Posterior cingulate gyrus (tissue), 11 donors: Measurements from ENCODE around the gene NDST1.
"Not testable (repeated sequence)": the region's sequence is repeated elsewhere in the genome, so short reads cannot be mapped to it uniquely, and the experiment has no call there.

Experiments used
- DNase-seq, 10 donors: peaks; one replicate each; pipeline versions ENCODE4 v3.0.0 to v3.0.0-alpha.2; 2020 to 2021; ENCODE audit warnings: mixed read lengths in 3 of 10
- intact Hi-C: fragments of 100-400 bp; cut with DNase I; formaldehyde crosslinking; loops from one replicate; pipeline ENCODE4 v1.15.1; 2023

The NDST1 gene

GRCh38 chr5:150505041-150505511 is 2.9 kb upstream of the NDST1 start:
- no peak for DNase-seq
- intact Hi-C loops, result no loop called here

GRCh38 chr5:150505816-150506215 is 2.1 kb upstream of the NDST1 start:
- DNase-seq, result no peak
- intact Hi-C loops, result no loop called here

DNA sequence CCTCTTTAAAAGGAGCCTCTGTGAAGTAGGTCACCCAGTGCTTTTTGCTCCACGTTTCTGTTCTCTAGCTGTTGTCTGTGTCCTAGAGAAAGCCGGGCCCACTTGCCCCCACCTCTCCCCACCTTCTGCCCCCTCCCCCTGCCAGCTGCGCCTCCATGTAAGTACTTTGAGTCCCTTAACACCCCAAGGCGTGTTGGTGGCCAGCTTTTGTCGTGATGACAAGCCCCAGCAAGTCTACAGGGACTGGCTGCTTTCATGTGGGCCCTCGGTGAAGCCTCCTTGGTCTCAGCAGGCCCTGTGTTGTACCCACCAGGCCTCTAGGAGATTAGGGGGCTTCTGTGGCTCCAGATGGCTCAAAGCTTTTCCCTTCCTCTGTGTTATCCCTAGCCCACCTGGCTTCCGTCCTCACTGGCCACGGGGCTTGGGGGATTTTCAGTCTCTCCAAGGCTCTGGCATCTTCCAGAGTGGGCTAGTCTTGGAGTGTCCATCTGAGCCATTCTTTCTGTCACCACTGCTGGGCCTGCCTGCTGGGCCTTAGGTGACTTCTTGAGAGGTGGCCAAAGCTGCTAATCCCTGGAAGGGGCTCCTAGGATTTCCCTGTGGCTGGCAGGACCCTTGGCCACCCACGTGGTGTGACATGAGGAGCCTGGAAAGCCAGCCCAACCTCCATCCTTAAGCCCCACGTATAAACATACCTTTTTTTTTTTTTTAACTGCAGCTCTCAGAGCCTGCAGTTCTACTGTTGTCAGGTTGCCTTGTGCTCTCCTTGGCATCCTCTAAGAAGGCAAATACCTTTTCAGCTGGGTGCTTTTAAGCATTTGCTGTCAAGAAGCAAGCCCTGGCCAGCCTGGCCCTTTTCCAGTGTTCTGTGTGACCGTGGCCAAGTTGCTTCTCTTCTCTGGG is 1.1 kb upstream of the NDST1 start:
- no peak for DNase-seq
- intact Hi-C loops, result no loop called here

- DNase-seq, result no peak
- intact Hi-C loops, result no loop called here
These were observed 328 bp downstream of the NDST1 start for GRCh38 chr5:150508277-150508640.

GRCh38 chr5:150508828-150509227 is 897 bp downstream of the NDST1 start:
- DNase-seq, result no peak
- intact Hi-C loops, result no loop called here

DNA sequence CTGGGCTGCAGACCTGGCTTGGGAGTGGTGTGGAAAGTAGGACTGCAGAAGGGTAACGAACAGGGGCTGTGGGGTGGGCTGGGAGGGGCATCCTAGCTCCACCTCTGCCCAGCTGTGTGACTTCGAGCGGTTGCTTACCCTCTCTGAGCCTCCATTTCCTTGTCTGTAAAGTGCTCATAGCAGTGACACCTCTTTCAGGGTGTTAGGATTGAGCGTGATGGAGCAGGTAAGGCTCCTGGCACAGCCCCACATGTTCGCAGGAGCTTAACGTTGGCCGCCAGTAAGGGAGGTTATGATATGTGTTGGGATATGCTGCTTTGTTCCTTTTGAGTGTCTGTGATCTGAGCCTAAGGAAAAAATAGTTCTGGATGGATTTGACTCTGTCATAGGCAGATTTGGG is 2.1 kb downstream of the NDST1 start:
- no peak for DNase-seq
- intact Hi-C loops, result no loop called here

- intact Hi-C loops, result no loop called here
- DNase-seq, result no peak
These were observed 2.7 kb downstream of the NDST1 start for GRCh38 chr5:150510460-150511263.

- peak in 1 of 10 donors; percentile 87 for DNase-seq
- intact Hi-C loops, result no loop called here
These were observed 3.8 kb downstream of the NDST1 start for GRCh38 chr5:150511578-150512367.

- intact Hi-C loops, result no loop called here
- no peak for DNase-seq
These were observed 4.4 kb downstream of the NDST1 start for GRCh38 chr5:150512368-150512747.

DNA sequence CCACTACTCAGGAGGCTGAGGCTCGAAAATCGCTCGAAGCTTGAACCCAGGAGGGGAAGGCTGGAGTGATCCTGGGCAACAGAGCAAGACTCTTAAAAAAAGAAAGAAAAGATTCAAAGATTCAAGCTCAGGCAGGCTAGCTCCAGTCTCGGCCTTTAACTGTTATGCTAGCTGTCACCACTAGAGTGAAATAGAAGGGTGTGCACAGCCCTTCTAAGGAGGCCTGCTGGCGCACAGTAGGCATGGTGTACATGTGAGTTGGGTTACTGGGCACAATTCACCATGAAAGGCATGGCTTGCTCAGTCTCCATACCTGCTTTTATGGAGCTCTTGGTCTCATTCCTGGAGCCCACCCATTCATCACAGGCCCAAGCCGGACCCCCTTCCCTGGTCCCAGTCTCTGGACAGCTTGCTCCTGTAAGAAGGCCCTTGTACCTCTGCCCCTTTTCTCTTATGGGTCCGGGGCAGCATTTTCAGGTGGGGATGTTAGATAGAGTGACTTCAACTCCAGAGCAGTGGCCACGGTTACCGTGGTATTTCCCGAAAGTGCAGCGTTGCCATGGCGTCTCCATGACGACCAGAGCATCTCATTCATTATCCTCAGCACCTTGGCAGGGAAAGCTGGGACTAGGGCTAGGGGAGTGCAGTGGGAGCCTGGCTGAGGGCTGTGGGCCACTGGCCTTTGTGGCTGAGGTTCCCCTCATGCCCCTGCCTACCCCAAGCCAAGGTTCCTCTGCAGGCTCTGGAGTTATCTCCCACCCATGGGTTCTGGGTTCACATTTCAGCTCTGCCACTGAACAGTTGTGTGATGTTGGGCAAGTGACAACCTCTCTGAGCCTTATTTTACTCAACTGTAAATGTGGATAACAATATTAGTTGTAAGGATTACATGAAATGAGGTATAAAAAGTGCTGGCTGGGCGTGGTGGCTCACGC is 5.7 kb downstream of the NDST1 start:
- peak in 7 of 10 donors; percentile 59 to 94 (median 81) for DNase-seq
- intact Hi-C loops, result no loop called here

- intact Hi-C loops, result no loop called here
- DNase-seq, result no peak
These were observed 6.8 kb downstream of the NDST1 start for GRCh38 chr5:150514708-150515211.

DNA sequence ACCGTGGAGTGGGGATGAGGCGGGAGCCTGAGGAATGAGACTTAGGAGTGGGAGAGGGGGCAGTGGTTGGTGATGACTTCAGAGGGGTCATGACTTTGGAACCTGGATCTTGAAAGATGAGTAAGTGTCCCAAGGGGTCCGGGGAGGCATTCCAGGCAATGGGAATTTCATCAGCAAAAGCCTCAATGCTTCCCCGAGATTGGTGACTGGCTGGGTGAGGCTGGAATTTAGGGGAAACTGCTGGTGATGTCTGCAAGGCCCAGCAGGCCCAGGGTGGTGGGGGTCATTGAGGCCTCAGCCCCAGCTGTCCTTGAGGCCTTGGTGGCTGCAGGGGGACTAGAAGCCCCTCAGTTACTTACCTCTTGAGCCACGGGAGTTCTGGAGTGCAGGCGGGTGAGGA is 7.5 kb downstream of the NDST1 start:
- no peak for DNase-seq
- intact Hi-C loops, result no loop called here

GRCh38 chr5:150516011-150516410 is 8.1 kb downstream of the NDST1 start:
- DNase-seq, result no peak
- intact Hi-C loops, result no loop called here

GRCh38 chr5:150517272-150518152 is 9.6 kb downstream of the NDST1 start:
- intact Hi-C loops, result no loop called here
- peak in 2 of 10 donors; percentile 28 to 88 for DNase-seq

DNA sequence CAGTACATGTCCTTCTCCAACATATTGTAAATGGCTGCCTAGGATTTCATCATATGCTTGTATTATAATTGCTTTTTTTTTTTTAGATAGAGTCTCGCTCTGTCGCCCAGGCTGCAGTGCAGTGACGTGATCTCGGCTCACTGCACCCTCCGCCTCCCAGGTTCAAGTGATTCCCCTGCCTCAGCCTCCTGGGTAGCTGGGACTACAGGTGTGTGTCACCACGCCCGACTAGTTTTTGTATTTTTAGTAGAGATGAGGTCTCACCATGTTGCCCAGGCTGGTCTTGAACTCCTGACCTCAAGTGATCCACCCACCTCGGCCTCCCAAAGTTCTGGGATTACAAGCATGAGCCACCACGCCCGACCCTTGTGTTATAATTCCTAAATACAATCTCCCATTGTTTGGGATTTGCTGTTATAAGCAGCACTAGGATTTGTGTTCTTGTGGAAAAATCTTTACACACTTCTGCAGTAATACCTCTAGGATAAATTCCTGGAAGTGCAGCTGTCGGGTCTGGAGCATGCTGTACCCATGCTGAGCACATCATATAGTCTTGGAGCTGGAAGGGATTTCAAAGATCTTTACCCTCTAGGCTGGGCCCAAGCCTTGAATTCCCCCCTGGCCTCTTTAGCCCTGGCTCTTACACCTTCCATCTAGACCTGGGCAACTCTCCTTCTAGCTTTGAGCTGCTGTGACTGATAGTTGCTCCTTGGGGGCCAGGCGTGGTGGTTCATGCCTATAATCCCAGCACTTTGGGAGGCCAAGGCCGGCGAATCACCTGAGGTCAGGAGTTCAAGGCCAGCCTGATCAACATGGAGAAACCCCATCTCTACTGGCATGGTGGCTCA is 11.0 kb downstream of the NDST1 start:
- DNase-seq, intact Hi-C loops: not testable (repeated sequence)

GRCh38 chr5:150519560-150519945 is 11.6 kb downstream of the NDST1 start:
- intact Hi-C loops, result no loop called here
- no peak for DNase-seq

DNA sequence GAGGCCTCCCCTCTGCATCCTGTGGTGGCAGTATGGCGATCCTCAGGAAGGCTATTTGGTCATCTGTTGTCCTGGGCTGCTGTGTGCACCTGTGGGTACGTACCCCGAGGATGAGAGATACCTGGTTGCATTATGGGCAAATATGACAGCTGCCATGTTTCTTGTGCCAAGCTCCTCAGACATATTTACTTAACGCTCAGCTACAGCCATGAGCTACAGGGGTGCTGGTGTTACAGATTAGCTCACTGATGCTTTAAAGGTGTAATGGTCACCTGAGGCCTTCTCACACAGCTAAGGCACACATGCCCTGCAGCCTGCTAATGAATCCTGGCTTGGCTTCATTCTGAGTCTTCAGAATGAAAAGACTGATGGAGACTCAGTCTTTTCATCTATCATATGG is 12.0 kb downstream of the NDST1 start:
- no peak for DNase-seq
- intact Hi-C loops, result no loop called here
